GM18867 (cell line): ENCODE data around the gene CDKAL1.
"Not testable (repeated sequence)": the region's sequence is repeated elsewhere in the genome, so short reads cannot be mapped to it uniquely, and the experiment has no call there.

ENCODE experiments used
- ATAC-seq: cut with Tn5 transposase; IDR thresholded peaks from one replicate; pipeline ENCODE4 v1.9.1; 2021; ENCODE audit warnings: mild to moderate bottlenecking, moderate library complexity; ENCODE audit not compliant: unreplicated experiment

The CDKAL1 gene

GRCh38 chr6:20706238-20706938, 172.1 kb downstream of the CDKAL1 start:
- ATAC-seq: no peak

- ATAC-seq: no peak
Observed at GRCh38 chr6:20706939-20707485, 172.8 kb downstream of the CDKAL1 start.

GRCh38 chr6:20707870-20708269, 173.6 kb downstream of the CDKAL1 start:
- ATAC-seq: no peak

- ATAC-seq: peak; percentile 96
Observed at GRCh38 chr6:20708367-20709124, 174.3 kb downstream of the CDKAL1 start.

- ATAC-seq: no peak
Observed at GRCh38 chr6:20709451-20709850, 175.2 kb downstream of the CDKAL1 start.

- ATAC-seq: no peak
Observed at GRCh38 chr6:20710341-20710740, 176.1 kb downstream of the CDKAL1 start.

- ATAC-seq: no peak
Observed at GRCh38 chr6:20711518-20711917, 177.3 kb downstream of the CDKAL1 start.

GRCh38 chr6:20712011-20712410, 177.8 kb downstream of the CDKAL1 start:
- no peak for ATAC-seq

- no peak for ATAC-seq
Observed at GRCh38 chr6:20715135-20715806, 181.0 kb downstream of the CDKAL1 start.

GRCh38 chr6:20716865-20717264, 182.6 kb downstream of the CDKAL1 start:
- ATAC-seq: peak; percentile 74

- no peak for ATAC-seq
Observed at GRCh38 chr6:20717743-20718142, 183.5 kb downstream of the CDKAL1 start.

GRCh38 chr6:20718705-20719653, 184.7 kb downstream of the CDKAL1 start:
- ATAC-seq: no peak

- ATAC-seq: no peak
Observed at GRCh38 chr6:20719980-20720379, 185.7 kb downstream of the CDKAL1 start.

- not testable (repeated sequence) for ATAC-seq
Observed at GRCh38 chr6:20721121-20721520, 186.9 kb downstream of the CDKAL1 start.

- peak; percentile 70 for ATAC-seq
Observed at GRCh38 chr6:20722455-20722854, 188.2 kb downstream of the CDKAL1 start.

GRCh38 chr6:20723236-20723635, 189.0 kb downstream of the CDKAL1 start:
- ATAC-seq: no peak

GRCh38 chr6:20724443-20725190, 190.4 kb downstream of the CDKAL1 start:
- ATAC-seq: no peak

GRCh38 chr6:20725235-20725634, 191.0 kb downstream of the CDKAL1 start:
- ATAC-seq: not testable (repeated sequence)

GRCh38 chr6:20729086-20729485, 194.8 kb downstream of the CDKAL1 start:
- no peak for ATAC-seq

- not testable (repeated sequence) for ATAC-seq
Observed at GRCh38 chr6:20732362-20732761, 198.1 kb downstream of the CDKAL1 start.
